ENCODE measurements around the gene ALDH16A1. TPM values are rescaled to one million over a fixed set of nuclear protein-coding genes. Genes with fewer than 3 reads are reported as not detected.

Gene ALDH16A1
- total and polyA plus RNA-seq, 4 donors = 4.8 to 62.4 (median 20.4) TPM

DNA sequence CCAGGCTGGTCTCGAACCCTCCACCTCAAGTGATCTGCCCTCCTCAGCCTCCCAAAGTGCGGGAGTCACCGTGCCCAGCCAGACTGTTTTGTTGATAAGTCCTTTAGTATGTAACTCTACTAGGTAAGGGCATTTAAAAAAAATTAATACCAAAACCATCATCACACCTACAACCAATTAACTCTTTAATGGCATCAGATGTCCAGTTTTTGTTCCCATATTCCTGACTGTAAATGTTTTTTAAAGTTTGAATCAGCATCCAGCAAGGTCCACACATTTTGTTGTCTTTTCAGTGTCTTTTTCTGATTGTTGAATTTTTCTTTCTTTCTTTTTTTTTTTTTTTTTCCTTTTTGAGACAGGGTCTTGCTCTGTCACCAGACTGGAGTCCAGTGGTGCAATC lies 65.0 kb downstream of the ALDH16A1 start:
- H3K9me3 ChIP-seq (ENCODE audit: control insufficient read depth, low read length) = no peaks in the 10 kb centered on the region

More for the DNA sequence above, 65.0 kb downstream of the ALDH16A1 start:
- H3K36me3 ChIP-seq (ENCODE audit: control insufficient read depth in 1 of 2, insufficient read depth in 2 of 2, low read length in 1 of 2) = no peaks in the 10 kb centered on the region
- no peak overlapping the region for H3K27ac ChIP-seq (ENCODE audit: low read depth in 1 of 2, low read length in 2 of 2)
- no peaks in the 10 kb centered on the region for H3K4me1 ChIP-seq (ENCODE audit: control insufficient read depth in 1 of 2, insufficient read depth in 2 of 2, low read length in 2 of 2)
- DNase-seq = no peak
- no peaks in the 10 kb centered on the region for H3K27me3 ChIP-seq (ENCODE audit: control insufficient read depth in 1 of 2, insufficient read depth in 2 of 2, low read length in 1 of 2)
- ATAC-seq (ENCODE audit: low FRiP score) = no peak
- no peak overlapping the region for H3K4me3 ChIP-seq (ENCODE audit: low read length in 2 of 2)
- intact Hi-C loops (cut with DNase I) = no loop called here
- WGBS, 2 donors = 97 to 100% methylated on average over 3 of the region's 3 CpGs

Small RNA genes within 50 kb of the gene (microRNA-seq; reads per million reads assigned to microRNA genes)
- gene MIR150 = 228 to 315 reads per million in 2 donors

Other genes starting within 250 kb of the ALDH16A1 start
- 1 to 10 TPM; 3.0 to 4.6 TPM for gene SLC6A16, start 128.0 kb upstream of the ALDH16A1 start, total RNA-seq
- gene SLC6A16, start 128.0 kb upstream of the ALDH16A1 start, polyA plus RNA-seq = 10 to 100 TPM in 1 of 2 donors, 1 to 10 TPM in 1; 2.4 to 12.9 TPM
- gene CD37, start 117.8 kb upstream of the ALDH16A1 start, total RNA-seq = 10 to 100 TPM; 18.3 to 40.1 TPM
- 10 to 100 TPM in 1 of 2 donors, 1 to 10 TPM in 1; 5.2 to 10.8 TPM for gene CD37, start 117.8 kb upstream of the ALDH16A1 start, polyA plus RNA-seq
- gene TEAD2, start 90.8 kb upstream of the ALDH16A1 start, total RNA-seq = 10 to 100 TPM; 41.3 to 48.8 TPM
- 10 to 100 TPM; 17.7 to 43.3 TPM for gene TEAD2, start 90.8 kb upstream of the ALDH16A1 start, polyA plus RNA-seq
- gene DKKL1, start 89.3 kb upstream of the ALDH16A1 start, total RNA-seq = under 1 TPM in 1 of 2 donors, not detected in 1; 0.69 TPM
- gene DKKL1, start 89.3 kb upstream of the ALDH16A1 start, polyA plus RNA-seq = not detected
- gene KASH5, start 65.0 kb upstream of the ALDH16A1 start, total RNA-seq = not detected
- gene KASH5, start 65.0 kb upstream of the ALDH16A1 start, polyA plus RNA-seq = not detected
- not detected for gene PTH2, start 29.8 kb upstream of the ALDH16A1 start, total RNA-seq
- gene PTH2, start 29.8 kb upstream of the ALDH16A1 start, polyA plus RNA-seq = not detected
- not detected for gene GFY, start 27.8 kb upstream of the ALDH16A1 start, total RNA-seq
- gene GFY, start 27.8 kb upstream of the ALDH16A1 start, polyA plus RNA-seq = not detected
- 1 to 10 TPM; 1.0 to 4.7 TPM for gene SLC17A7, start 11.7 kb upstream of the ALDH16A1 start, total RNA-seq
- under 1 TPM; 0.15 to 0.50 TPM for gene SLC17A7, start 11.7 kb upstream of the ALDH16A1 start, polyA plus RNA-seq
- gene PIH1D1, start 1.4 kb upstream of the ALDH16A1 start, total RNA-seq = 10 to 100 TPM; 45.0 to 74.7 TPM
- 100 to 1,000 TPM in 1 of 2 donors, 10 to 100 TPM in 1; 53.7 to 124 TPM for gene PIH1D1, start 1.4 kb upstream of the ALDH16A1 start, polyA plus RNA-seq
- 10 to 100 TPM in 1 of 2 donors, 1 to 10 TPM in 1; 6.3 to 17.6 TPM for gene FLT3LG, start 21.0 kb downstream of the ALDH16A1 start, total RNA-seq
- 10 to 100 TPM; 15.9 to 36.0 TPM for gene FLT3LG, start 21.0 kb downstream of the ALDH16A1 start, polyA plus RNA-seq
- 1,000 to 10,000 TPM; 1,716 to 1,917 TPM for gene RPL13A, start 34.4 kb downstream of the ALDH16A1 start, total RNA-seq
- gene RPL13A, start 34.4 kb downstream of the ALDH16A1 start, polyA plus RNA-seq = 1,000 to 10,000 TPM; 3,431 to 4,797 TPM
- gene RPS11, start 43.2 kb downstream of the ALDH16A1 start, total RNA-seq = 1,000 to 10,000 TPM; 1,366 to 1,509 TPM
- gene RPS11, start 43.2 kb downstream of the ALDH16A1 start, polyA plus RNA-seq = 1,000 to 10,000 TPM; 4,943 to 7,722 TPM
- gene FCGRT, start 59.4 kb downstream of the ALDH16A1 start, total RNA-seq = 100 to 1,000 TPM; 204 to 287 TPM
- gene FCGRT, start 59.4 kb downstream of the ALDH16A1 start, polyA plus RNA-seq = 100 to 1,000 TPM; 146 to 162 TPM
- 10 to 100 TPM; 82.6 to 90.2 TPM for gene RCN3, start 74.8 kb downstream of the ALDH16A1 start, total RNA-seq
- gene RCN3, start 74.8 kb downstream of the ALDH16A1 start, polyA plus RNA-seq = 100 to 1,000 TPM in 1 of 2 donors, 10 to 100 TPM in 1; 50.5 to 165 TPM
- gene NOSIP, start 127.3 kb downstream of the ALDH16A1 start, total RNA-seq = 10 to 100 TPM; 38.8 to 40.5 TPM
- gene NOSIP, start 127.3 kb downstream of the ALDH16A1 start, polyA plus RNA-seq = 100 to 1,000 TPM in 1 of 2 donors, 10 to 100 TPM in 1; 52.5 to 135 TPM
- gene PRRG2, start 128.1 kb downstream of the ALDH16A1 start, total RNA-seq = 1 to 10 TPM in 1 of 2 donors, under 1 TPM in 1; 0.49 to 1.2 TPM
- 1 to 10 TPM in 1 of 2 donors, not detected in 1; 4.1 TPM for gene PRRG2, start 128.1 kb downstream of the ALDH16A1 start, polyA plus RNA-seq
- 10 to 100 TPM; 20.2 to 31.3 TPM for gene PRR12, start 138.0 kb downstream of the ALDH16A1 start, total RNA-seq
- gene PRR12, start 138.0 kb downstream of the ALDH16A1 start, polyA plus RNA-seq = 10 to 100 TPM in 1 of 2 donors, 1 to 10 TPM in 1; 2.6 to 10.1 TPM
- 100 to 1,000 TPM; 139 to 167 TPM for gene RRAS, start 186.9 kb downstream of the ALDH16A1 start, total RNA-seq
- 100 to 1,000 TPM; 320 to 407 TPM for gene RRAS, start 186.9 kb downstream of the ALDH16A1 start, polyA plus RNA-seq
- 10 to 100 TPM; 53.0 to 54.5 TPM for gene SCAF1, start 189.0 kb downstream of the ALDH16A1 start, total RNA-seq
- 10 to 100 TPM; 10.1 to 19.0 TPM for gene SCAF1, start 189.0 kb downstream of the ALDH16A1 start, polyA plus RNA-seq
- gene IRF3, start 212.6 kb downstream of the ALDH16A1 start, total RNA-seq = 10 to 100 TPM; 53.7 to 82.7 TPM
- gene IRF3, start 212.6 kb downstream of the ALDH16A1 start, polyA plus RNA-seq = 100 to 1,000 TPM in 1 of 2 donors, 10 to 100 TPM in 1; 37.8 to 278 TPM
- gene BCL2L12, start 212.7 kb downstream of the ALDH16A1 start, total RNA-seq = 10 to 100 TPM in 1 of 2 donors, 1 to 10 TPM in 1; 9.9 to 14.0 TPM
- gene BCL2L12, start 212.7 kb downstream of the ALDH16A1 start, polyA plus RNA-seq = 10 to 100 TPM in 1 of 2 donors, 1 to 10 TPM in 1; 5.8 to 16.4 TPM
- 10 to 100 TPM; 76.5 to 88.3 TPM for gene PRMT1, start 224.0 kb downstream of the ALDH16A1 start, total RNA-seq
- gene PRMT1, start 224.0 kb downstream of the ALDH16A1 start, polyA plus RNA-seq = 100 to 1,000 TPM in 1 of 2 donors, 10 to 100 TPM in 1; 68.5 to 110 TPM
- 1 to 10 TPM in 1 of 2 donors, under 1 TPM in 1; 0.94 to 4.8 TPM for gene ADM5, start 236.4 kb downstream of the ALDH16A1 start, total RNA-seq
- gene ADM5, start 236.4 kb downstream of the ALDH16A1 start, polyA plus RNA-seq = under 1 TPM; 0.13 to 0.63 TPM
- 10 to 100 TPM in 1 of 2 donors, 1 to 10 TPM in 1; 6.5 to 24.4 TPM for gene CPT1C, start 237.9 kb downstream of the ALDH16A1 start, total RNA-seq
- gene CPT1C, start 237.9 kb downstream of the ALDH16A1 start, polyA plus RNA-seq = 1 to 10 TPM; 1.9 to 5.7 TPM